ENCODE data around the gene GDPD3. TPM values are rescaled to one million over a fixed set of nuclear protein-coding genes. Genes with fewer than 3 reads are reported as not detected.

Gene GDPD3
- total RNA-seq, 1 donor from 2014 or later, result 1.8 TPM

DNA sequence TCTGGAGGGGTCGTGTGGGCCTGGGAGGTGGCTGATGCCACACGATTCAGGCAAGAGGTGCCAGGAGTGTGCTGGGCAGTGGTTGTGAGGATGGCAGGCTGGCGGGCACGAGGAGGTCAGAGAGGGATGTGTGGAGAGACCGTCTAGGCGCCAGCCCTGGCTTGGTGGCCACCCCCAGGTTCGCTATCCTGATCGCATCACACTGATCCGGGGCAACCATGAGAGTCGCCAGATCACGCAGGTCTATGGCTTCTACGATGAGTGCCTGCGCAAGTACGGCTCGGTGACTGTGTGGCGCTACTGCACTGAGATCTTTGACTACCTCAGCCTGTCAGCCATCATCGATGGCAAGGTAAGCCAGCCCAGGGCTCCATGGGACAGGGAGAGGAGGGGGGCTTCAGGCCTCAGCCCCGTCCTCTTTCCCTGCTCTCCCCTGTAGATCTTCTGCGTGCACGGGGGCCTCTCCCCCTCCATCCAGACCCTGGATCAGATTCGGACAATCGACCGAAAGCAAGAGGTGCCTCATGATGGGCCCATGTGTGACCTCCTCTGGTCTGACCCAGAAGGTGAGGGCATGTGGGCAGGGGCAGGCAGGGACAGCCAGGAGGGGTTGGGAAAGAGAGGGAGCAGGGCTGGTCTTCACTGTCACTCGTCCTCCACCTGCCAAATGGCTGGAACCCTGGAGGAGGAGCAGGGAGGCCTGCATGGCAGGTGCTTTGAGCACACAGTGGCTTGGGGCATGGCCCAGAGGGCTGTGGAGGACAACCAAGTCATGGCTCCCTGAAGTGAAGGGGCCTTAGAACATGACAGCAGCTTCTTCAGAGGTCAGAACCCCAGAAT, 29.9 kb downstream of the GDPD3 start:
- H3K27me3 ChIP-seq (ENCODE audit: insufficient read depth, low read length), result no peaks in the 10 kb centered on the region
- DNase-seq (ENCODE audit: low read depth), result no peak
- H3K4me3 Mint-ChIP-seq (ENCODE audit: unreplicated experiment), result no peak overlapping the region
- H3K79me2 ChIP-seq (ENCODE audit: insufficient read depth, low read length), result peaks cover 42% of the 10 kb centered on the region
- FAIRE-seq, result no peak
- H3K4me1 Mint-ChIP-seq (ENCODE audit: low read depth, unreplicated experiment), result peaks cover 2% of the 10 kb centered on the region
- no peaks in the 10 kb centered on the region for H3K9me3 Mint-ChIP-seq (ENCODE audit: unreplicated experiment)
- no peak overlapping the region for H3K27ac Mint-ChIP-seq (ENCODE audit: unreplicated experiment)
- H3K27ac ChIP-seq (ENCODE audit: low read depth, low read length), result no peak overlapping the region
- H3K36me3 ChIP-seq (ENCODE audit: insufficient read depth, low read length), result peaks cover 16% of the 10 kb centered on the region
- TF ChIP-seq, protein P1, sequence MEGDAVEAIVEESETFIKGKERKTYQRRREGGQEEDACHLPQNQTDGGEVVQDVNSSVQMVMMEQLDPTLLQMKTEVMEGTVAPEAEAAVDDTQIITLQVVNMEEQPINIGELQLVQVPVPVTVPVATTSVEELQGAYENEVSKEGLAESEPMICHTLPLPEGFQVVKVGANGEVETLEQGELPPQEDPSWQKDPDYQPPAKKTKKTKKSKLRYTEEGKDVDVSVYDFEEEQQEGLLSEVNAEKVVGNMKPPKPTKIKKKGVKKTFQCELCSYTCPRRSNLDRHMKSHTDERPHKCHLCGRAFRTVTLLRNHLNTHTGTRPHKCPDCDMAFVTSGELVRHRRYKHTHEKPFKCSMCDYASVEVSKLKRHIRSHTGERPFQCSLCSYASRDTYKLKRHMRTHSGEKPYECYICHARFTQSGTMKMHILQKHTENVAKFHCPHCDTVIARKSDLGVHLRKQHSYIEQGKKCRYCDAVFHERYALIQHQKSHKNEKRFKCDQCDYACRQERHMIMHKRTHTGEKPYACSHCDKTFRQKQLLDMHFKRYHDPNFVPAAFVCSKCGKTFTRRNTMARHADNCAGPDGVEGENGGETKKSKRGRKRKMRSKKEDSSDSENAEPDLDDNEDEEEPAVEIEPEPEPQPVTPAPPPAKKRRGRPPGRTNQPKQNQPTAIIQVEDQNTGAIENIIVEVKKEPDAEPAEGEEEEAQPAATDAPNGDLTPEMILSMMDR (IDR thresholded peaks at IDR 0.05; ENCODE audit: insufficient read depth, low read depth, low read length), result no peak
- TF ChIP-seq EZH2 (IDR thresholded peaks at IDR 0.05; ENCODE audit: insufficient read depth, low read length), result no peak
- no peaks in the 10 kb centered on the region for H3K4me1 ChIP-seq (ENCODE audit: insufficient read depth, low read length)
- no peak overlapping the region for H2AFZ ChIP-seq (ENCODE audit: low read depth, low read length)
- no peak overlapping the region for H3K4me3 ChIP-seq (ENCODE audit: insufficient read depth, low read depth, low read length)
- H3K9me3 ChIP-seq (ENCODE audit: insufficient read depth, low read depth, low read length), result no peaks in the 10 kb centered on the region
- H4K20me1 ChIP-seq (ENCODE audit: insufficient read depth, low read length), result peaks cover 50% of the 10 kb centered on the region
- H3K36me3 Mint-ChIP-seq (ENCODE audit: low read depth, unreplicated experiment), result peaks cover 33% of the 10 kb centered on the region
- no peaks in the 10 kb centered on the region for H3K27me3 Mint-ChIP-seq (ENCODE audit: low read depth, unreplicated experiment)
- H3K4me2 ChIP-seq (ENCODE audit: low read length), result no peak overlapping the region
- no peak overlapping the region for H3K9ac ChIP-seq (ENCODE audit: low read length)

GRCh38 chr16:30082545-30083090, 30.7 kb downstream of the GDPD3 start:
- Histone ChIP-seq H3K4me3 (ENCODE audit: insufficient read depth, low read depth, low read length) (no peak overlapping the region), H3K4me2 (ENCODE audit: low read length) (no peak overlapping the region), H2AFZ (ENCODE audit: low read depth, low read length) (no peak overlapping the region), H3K27ac (ENCODE audit: low read depth, low read length) (no peak overlapping the region), H3K9ac (ENCODE audit: low read length) (no peak overlapping the region), H3K79me2 (ENCODE audit: insufficient read depth, low read length) (peaks cover 50% of the 10 kb centered on the region), H3K9me3 (ENCODE audit: insufficient read depth, low read depth, low read length) (no peaks in the 10 kb centered on the region), H3K27me3 (ENCODE audit: insufficient read depth, low read length) (no peaks in the 10 kb centered on the region), H3K4me1 (ENCODE audit: insufficient read depth, low read length) (peaks cover 7% of the 10 kb centered on the region), H3K36me3 (ENCODE audit: insufficient read depth, low read length) (peaks cover 22% of the 10 kb centered on the region), H4K20me1 (ENCODE audit: insufficient read depth, low read length) (peaks cover 58% of the 10 kb centered on the region)
- DNase-seq (ENCODE audit: low read depth), result no peak
- FAIRE-seq, result no peak
- no peaks in the 10 kb centered on the region for H3K9me3 Mint-ChIP-seq (ENCODE audit: unreplicated experiment)
- H3K4me3 Mint-ChIP-seq (ENCODE audit: unreplicated experiment), result peak overlapping the region; percentile 29
- no peak overlapping the region for H3K27ac Mint-ChIP-seq (ENCODE audit: unreplicated experiment)
- peaks cover 38% of the 10 kb centered on the region for H3K36me3 Mint-ChIP-seq (ENCODE audit: low read depth, unreplicated experiment)
- peaks cover 9% of the 10 kb centered on the region for H3K4me1 Mint-ChIP-seq (ENCODE audit: low read depth, unreplicated experiment)
- H3K27me3 Mint-ChIP-seq (ENCODE audit: low read depth, unreplicated experiment), result no peaks in the 10 kb centered on the region
- TF ChIP-seq, protein P1 (IDR thresholded peaks at IDR 0.05; ENCODE audit: insufficient read depth, low read depth, low read length), result no peak
- TF ChIP-seq EZH2 (IDR thresholded peaks at IDR 0.05; ENCODE audit: insufficient read depth, low read length), result no peak

- H3K9me3 Mint-ChIP-seq (ENCODE audit: unreplicated experiment), result no peaks in the 10 kb centered on the region
- no peaks in the 10 kb centered on the region for H3K27me3 ChIP-seq (ENCODE audit: insufficient read depth, low read length)
- H3K36me3 Mint-ChIP-seq (ENCODE audit: low read depth, unreplicated experiment), result peaks cover 29% of the 10 kb centered on the region
- H3K4me3 ChIP-seq (ENCODE audit: insufficient read depth, low read depth, low read length), result no peak overlapping the region
- no peak overlapping the region for H3K9ac ChIP-seq (ENCODE audit: low read length)
- peaks cover 22% of the 10 kb centered on the region for H3K36me3 ChIP-seq (ENCODE audit: insufficient read depth, low read length)
- no peak for DNase-seq (ENCODE audit: low read depth)
- no peak for FAIRE-seq
- H3K79me2 ChIP-seq (ENCODE audit: insufficient read depth, low read length), result peaks cover 71% of the 10 kb centered on the region
- TF ChIP-seq EZH2 (IDR thresholded peaks at IDR 0.05; ENCODE audit: insufficient read depth, low read length), result no peak
- TF ChIP-seq, protein P1 (IDR thresholded peaks at IDR 0.05; ENCODE audit: insufficient read depth, low read depth, low read length), result no peak
- H3K27ac ChIP-seq (ENCODE audit: low read depth, low read length), result no peak overlapping the region
- no peak overlapping the region for H2AFZ ChIP-seq (ENCODE audit: low read depth, low read length)
- peak overlapping the region; percentile 29 for H3K4me3 Mint-ChIP-seq (ENCODE audit: unreplicated experiment)
- H4K20me1 ChIP-seq (ENCODE audit: insufficient read depth, low read length), result peaks cover 73% of the 10 kb centered on the region
- H3K27ac Mint-ChIP-seq (ENCODE audit: unreplicated experiment), result no peak overlapping the region
- no peak overlapping the region for H3K4me2 ChIP-seq (ENCODE audit: low read length)
- no peaks in the 10 kb centered on the region for H3K27me3 Mint-ChIP-seq (ENCODE audit: low read depth, unreplicated experiment)
- H3K9me3 ChIP-seq (ENCODE audit: insufficient read depth, low read depth, low read length), result no peaks in the 10 kb centered on the region
- peaks cover 24% of the 10 kb centered on the region for H3K4me1 Mint-ChIP-seq (ENCODE audit: low read depth, unreplicated experiment)
- H3K4me1 ChIP-seq (ENCODE audit: insufficient read depth, low read length), result peaks cover 26% of the 10 kb centered on the region
These were observed 33.9 kb downstream of the GDPD3 start for GRCh38 chr16:30079480-30079879.
